ENCODE results near the gene MBD2.
"Not testable (repeated sequence)": the region's sequence is repeated elsewhere in the genome, so short reads cannot be mapped to it uniquely, and the experiment has no call there.

Gene MBD2

DNA sequence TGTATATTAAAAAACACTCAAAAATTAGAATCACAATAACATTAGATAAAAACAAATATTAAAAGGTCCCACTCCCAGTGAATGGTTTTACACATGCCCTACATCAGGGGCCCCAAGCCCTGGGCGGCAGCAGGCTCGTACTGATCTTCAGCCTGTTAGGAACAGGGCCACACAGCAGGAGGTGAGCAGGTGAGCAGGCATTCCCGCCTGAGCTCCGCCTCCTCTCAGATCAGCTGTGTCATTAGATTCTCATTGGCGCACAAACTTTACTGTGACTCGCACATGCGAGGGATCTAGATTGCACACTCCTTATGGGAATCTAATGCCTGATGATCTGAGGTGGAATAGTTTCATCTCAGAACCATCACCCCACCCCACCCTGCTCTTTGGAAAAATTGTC lies 74.2 kb downstream of the MBD2 start:
- no peak for DNase-seq (ENCODE audit: low read depth in 2 of 2)

DNA sequence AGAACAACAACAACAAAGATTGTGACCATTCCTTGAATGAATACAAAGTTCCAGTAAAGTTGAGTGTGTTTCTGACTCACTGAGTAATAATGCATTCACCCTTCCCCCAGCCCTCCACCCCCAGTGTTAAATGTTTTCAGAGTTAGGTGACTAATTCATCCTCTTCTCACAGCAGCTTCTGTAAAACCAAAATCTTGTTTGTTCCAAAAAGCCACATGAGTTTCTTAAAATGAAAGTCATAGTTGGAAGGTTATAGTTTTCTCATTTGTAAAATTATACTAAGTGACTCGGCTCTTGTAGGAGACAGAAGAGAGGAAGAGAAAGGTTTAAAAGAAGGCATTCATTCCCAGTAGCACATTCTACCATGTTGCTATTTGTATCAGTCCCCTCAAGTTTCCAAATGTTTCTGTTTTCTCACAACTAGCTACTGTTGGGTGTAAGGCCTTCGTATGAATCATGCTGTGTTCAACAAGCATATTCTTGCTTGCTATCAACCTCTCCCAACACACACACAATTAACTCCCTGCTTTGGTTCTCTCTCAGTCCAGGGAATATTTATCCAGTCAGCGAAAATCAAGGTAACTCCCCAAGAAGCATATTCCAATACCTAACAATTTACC lies 75.3 kb downstream of the MBD2 start:
- DNase-seq (ENCODE audit: low read depth in 2 of 2), result peak; percentile 42 to 69

DNA sequence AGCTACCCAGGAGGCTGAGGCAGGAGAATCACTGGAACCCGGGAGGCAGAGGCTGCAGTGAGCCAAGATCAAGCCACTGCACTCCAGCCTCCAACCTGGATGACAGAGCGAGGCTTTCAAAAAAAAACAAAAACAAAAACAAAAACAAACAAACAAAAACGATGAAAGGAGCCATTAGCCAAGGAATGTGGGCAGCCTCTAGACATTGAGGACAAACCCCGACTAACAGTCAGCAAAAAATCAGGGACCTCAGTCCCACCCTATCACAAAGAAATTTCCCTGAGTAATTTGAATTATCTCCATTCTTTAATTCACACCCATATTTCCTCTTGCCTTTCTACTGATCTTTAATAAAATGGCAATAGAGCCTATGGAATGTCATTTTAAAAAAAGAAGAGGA lies 75.8 kb downstream of the MBD2 start:
- no peak for DNase-seq (ENCODE audit: low read depth in 2 of 2)

DNA sequence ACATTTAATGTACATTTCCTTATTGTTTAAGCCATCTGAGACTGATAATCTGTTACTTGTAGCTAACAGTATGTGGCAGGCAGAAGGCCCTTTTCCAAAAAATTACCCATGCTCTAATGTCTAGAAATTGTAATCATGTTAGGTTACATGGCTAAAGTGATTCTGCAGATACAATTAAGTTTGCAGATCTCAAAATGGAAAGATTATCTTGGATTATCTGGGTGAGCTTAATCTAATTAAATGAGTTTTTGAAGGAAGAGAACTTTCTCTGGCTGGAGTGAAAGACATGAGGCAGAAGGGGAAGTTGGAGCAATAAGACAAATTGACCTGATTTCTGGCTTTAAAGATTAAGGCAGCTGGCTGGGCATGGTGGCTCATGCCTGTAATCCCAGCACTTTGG lies 76.3 kb downstream of the MBD2 start:
- DNase-seq (ENCODE audit: low read depth in 2 of 2), result no peak

DNA sequence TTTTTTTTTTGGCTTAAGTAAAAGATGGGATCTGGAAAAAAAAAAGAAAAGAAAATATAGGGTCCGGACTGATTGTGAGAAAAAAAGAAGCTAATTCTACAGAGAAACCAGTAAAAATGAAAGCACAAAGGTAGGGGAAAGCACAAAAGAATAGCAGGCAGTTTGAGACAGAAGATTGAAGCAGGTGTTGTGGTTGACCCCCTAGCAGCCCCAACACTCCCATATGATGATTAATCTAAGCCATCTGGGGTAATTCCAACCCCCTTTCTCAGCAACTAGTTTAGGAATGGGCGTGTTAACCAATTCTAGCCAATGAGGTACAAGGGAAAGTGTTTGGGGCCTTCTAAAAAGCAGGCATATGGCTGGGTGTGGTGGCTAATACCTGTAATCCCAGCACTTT lies 77.0 kb downstream of the MBD2 start:
- DNase-seq (ENCODE audit: low read depth in 2 of 2), result no peak

DNA sequence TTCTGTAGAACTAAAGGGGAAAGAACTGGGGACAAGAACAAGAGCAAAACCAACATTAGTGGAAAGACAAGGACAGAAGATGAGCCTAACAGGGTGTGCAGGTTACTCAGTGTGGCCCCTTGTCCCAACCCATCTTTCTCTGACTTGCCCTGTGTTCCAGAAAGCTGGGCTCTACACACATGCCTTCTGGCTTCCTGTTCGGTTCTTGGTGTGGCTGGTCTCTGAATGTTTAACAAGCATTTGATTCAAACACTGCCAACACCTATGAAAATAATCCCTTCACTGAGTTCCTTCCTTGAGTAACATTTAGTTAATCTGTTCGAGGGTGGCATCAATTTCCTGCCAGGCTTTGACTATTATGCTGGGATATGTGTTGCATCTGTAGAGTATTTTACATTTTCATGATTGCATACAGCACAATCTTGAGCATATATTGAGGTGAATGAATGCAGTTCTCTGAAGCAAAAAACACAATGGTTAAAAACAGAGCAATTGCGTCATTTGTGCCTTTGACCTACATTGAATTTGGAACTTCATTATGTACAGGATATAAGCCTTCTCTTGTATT lies 83.3 kb downstream of the MBD2 start:
- no peak for DNase-seq (ENCODE audit: low read depth in 2 of 2)

DNA sequence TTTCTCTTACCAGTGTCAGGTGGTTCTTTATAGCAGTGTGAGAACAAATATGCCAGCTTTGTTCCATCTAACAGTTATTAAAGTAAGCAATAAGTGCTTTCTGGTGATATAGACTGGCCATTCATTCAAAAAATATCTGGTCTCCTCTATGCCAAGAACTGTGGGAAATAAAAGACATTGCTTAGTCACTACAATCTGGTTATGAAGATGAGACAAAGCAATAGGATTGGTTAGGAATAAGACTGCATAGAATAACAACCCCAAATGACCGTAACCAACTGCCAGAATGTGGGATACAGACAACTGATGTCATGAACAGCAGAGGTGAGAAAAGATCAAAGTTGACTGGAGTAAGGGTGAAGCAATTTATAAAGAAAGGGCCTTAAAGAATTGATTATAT lies 83.8 kb downstream of the MBD2 start:
- no peak for DNase-seq (ENCODE audit: low read depth in 2 of 2)

DNA sequence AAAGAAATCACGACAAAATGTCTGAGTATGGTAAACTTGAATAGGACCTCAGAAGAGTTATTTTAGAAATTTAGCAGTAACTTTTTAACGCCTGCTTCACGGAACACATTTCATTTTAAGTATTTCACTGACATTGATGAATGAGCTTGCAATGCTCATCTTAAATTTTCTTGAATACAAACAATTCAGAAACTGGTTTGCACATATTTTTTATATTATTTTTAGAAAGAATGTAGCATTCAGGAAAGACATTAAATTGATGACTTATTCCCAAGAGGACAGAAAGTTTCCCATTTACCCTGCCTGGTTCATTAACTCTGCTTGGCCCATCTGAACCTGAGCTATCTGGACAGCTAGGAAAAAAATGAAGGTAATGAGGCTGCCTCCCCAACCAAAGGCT lies 89.3 kb downstream of the MBD2 start:
- no peak for DNase-seq (ENCODE audit: low read depth in 2 of 2)

DNA sequence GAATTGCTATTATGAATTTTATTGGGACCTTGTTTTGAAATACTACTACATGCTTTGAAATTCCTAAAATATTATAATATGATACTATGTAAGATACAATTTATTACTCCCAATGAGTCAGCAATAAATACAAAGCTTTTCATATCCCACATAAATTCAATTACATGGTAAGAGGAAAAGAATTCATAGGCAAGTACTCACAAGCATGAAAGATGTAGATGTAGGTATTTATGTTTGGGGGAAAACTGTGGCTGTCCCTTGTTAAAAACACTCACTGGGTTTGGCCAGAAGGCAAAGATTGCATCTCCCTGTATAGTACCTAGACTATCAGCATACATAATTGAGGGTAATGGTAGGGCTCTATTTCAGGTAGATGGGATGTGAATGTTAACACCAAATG lies 90.4 kb downstream of the MBD2 start:
- no peak for DNase-seq (ENCODE audit: low read depth in 2 of 2)

DNA sequence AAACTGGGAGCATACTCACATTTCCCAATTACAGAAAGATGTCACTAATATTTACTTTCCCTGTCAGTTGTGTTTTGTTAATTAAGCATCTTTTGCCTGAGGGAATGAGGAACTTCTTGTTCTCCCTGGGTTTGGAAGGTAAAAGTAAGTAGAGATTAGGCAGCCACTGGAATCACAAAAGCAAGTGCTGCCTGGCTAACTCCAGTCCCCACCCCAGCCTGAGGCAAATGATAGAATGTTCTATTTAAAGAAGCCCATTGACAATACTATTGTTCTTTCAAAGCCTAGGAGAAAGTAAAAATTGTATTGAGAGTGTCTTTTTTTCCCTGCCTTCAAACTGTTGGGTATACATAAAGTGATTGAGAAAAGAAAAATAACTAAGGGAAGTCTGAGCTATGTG lies 93.8 kb downstream of the MBD2 start:
- no peak for DNase-seq (ENCODE audit: low read depth in 2 of 2)

DNA sequence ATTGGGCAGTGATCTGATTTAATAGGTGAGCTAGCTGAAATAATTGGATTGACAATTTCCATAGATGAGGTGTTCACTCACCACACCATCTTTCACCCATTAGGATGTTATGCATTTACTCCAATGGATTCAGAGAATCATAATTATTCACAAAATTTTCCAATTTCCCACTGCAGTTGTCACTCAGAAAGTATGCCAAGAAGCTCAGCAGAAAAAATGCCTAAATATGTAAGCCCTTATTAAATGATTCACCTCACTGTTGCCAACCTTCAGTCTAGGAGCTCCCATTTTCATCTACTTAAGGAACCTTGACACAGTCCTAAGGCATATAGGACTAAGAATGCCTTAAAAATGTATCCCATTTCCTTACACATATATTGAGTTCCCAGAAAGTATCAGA lies 94.3 kb downstream of the MBD2 start:
- no peak for DNase-seq (ENCODE audit: low read depth in 2 of 2)

DNA sequence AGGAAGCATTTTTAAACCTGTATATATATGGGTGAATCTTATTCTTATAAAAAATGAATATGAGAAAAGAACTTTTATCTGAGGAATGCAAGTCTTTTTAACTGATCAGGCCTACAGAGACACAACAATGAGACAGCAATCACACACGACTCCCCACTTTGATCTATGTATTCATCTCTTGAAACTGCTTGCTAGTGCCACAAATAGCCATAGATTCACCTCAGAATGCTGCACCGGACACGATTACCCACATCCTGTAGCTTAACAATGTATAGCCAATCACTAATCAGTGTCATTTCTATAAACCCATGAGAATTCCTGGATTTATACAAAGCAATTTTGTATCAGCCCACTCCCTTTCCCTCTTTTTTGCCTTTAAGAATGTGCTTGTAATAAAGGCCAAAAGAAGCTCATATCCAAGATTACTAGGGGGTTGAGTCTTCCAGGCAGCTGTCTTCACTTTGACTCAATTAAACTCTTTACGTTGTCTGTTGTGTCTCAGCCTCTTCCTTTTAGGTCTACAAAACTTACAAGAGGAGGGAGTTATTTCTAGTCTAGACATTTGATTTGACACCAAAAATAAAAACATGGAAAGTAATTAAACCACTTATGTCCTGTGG lies 94.9 kb downstream of the MBD2 start:
- DNase-seq (ENCODE audit: low read depth in 2 of 2), result no peak

DNA sequence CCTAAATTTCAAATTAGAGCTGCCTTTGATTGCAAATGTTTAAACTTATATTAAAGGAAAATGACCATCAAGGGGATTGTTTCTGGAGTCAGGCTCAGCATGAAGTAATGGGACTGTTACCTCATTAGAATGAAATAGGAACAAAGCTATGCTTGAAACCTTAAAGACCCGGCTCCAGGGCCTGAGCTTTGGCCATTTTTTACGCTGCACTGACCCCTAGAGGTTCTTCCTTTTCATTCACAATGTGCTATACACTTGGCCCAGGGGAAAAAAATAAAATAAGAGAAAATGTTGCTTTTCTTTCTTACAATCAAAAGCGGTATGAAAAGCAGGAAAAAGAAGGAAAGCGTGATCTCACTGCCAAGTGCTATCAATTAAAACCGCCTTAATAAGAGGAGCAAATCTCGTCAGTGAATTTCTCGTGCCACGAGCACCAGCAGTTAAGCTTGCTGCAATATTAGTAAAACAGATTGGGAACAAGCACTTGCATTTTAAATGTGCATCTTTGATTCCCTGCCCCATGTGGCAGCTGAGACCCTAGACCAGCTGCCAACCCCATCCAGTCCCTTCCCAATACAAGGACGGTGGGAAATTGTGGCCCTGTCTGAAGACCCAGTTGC lies 96.6 kb downstream of the MBD2 start:
- DNase-seq (ENCODE audit: low read depth in 2 of 2), result no peak

DNA sequence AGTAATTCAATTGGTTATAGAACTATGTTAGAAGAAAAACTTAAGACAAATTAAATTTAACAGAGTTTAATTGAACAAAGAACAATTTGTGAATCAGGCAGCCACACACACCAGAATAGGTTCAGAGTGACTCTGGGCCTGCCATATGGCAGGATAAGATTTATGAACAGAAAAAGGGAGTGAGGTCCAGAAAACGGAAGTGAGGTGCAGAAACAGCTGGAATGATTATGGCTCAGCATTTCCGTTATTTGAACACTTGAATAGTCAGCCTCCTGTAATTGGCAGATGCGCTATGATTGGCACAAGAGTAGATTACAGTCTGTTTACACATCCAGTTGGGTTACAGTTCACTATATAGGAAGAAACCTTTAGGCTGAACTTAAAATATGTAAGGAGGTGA lies 99.0 kb downstream of the MBD2 start:
- no peak for DNase-seq (ENCODE audit: low read depth in 2 of 2)

DNA sequence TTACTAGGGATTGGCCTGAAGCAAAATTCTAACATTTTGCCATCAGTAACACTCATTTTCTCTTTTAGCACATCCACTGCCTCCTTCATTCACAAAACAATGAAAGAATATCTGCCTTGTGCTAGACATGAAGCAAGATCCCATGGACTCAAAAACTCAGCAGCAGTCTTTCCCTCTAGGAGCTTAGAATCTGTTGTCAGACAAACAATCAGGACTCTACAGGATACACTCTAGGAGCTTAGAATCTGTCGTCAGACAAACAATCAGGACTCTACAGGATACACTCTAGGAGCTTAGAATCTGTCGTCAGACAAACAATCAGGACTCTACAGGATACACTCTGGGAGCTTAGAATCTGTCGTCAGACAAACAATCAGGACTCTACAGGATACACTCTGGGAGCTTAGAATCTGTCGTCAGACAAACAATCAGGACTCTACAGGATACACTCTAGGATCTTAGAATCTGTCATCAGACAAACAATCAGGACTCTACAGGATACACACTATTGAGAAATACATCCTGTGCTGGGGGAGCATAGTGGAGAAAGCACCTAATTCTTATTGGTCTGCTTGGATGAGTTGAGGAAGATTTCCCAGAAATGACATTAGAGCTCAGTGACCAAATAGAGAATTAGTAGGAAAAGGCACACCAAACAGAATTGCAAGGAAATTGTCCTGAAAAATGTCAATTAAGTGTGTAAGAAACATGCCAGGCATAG lies 100.6 kb downstream of the MBD2 start:
- DNase-seq (ENCODE audit: low read depth in 2 of 2), result not testable (repeated sequence)

DNA sequence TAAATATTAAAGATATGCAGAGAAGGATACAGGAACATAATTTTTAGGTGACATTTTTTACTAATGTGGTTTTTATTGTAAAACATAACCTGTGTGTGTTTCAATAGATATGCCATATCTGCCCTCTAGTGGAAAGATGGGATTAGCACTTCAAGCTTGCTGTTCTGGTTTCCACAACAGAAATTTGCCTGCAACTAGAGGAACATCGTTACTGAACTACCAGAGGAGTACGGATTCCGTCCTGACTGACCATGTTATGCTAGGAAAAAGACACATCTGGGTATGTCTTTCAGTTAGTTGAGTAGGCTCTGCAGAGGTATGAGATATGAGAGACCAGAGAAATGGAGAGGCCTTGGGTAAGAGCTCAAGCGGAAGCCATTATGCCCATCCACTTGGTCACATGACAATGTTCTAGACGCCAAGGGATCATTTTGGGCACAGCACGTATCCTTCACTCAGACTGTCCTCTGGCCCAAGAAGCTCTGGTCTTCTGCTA lies 104.9 kb downstream of the MBD2 start:
- no peak for DNase-seq (ENCODE audit: low read depth in 2 of 2)

DNA sequence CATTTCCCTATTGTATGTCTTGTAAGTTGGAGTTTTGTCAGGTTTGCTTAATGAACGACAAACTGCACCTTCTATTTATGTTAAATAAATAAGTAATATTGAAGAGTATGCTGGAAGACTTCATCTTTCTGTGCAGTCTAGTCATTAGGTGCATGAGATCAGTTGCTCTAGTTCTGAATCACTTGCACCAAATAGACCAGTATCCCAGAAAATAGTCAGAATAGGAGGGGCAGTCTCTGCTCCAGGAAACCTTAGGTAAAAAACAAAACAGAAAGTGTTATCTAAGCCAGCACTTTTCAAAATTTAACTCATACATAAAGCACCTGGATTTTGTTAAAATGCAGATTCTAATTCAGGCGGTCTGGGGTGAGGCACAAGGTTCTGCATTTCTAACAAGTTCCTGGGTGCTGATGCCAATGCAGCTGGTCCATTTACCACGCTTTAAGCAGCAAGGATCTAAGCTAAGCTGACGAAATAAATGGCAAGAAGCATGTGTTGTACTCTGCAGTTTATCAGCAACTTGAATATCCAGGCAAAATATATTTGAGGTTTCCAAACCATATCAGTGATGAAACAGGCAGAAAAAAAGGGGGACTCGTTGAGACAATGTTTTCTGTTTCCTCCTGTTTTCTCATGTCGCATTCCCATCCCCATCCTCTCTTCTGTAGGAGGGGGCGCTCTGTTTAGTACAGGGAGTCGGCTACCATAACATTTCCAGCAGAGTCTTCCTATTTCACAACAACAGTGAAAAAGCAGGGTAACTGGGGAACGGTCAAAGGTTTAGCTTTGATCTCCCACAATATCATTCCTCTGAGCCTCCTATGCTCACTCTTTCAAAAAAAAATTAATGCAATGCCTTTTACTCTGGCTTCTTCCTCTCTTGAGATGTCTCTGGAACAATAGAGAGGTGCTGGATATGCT lies 106.4 kb downstream of the MBD2 start:
- DNase-seq (ENCODE audit: low read depth in 2 of 2), result no peak

DNA sequence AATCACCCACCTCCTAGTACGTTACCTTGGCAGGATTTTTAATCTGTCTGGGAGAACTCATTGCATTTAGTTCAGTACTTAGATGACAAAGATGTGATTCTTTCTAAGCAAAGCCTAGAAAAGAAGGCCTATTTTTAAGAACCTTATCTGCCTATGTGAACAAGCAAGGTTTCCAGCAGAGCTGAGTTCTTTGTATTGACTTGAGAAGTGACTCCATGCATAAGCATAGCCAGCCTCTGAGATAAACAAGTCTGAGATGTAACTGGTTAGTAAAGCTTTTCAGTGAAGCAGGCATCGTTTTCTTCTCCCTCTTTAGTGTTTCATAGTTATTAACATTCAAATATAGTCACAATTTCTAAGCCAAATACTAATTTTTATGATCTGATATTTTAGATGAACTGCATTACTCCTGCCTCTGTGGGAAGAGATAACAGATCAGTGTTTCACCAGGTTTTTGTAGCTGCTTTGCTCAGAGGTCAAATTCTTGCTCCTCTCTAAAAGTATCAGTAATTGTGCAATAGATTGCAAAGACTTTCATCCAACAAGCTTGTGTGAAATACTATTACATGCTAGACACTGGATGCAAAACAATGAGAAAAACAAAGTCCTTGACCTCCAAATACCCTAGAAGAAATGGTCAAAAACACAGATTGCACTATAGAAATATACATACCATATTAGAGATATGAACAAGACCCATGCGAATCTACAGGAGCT lies 107.8 kb downstream of the MBD2 start:
- DNase-seq (ENCODE audit: low read depth in 2 of 2), result no peak

DNA sequence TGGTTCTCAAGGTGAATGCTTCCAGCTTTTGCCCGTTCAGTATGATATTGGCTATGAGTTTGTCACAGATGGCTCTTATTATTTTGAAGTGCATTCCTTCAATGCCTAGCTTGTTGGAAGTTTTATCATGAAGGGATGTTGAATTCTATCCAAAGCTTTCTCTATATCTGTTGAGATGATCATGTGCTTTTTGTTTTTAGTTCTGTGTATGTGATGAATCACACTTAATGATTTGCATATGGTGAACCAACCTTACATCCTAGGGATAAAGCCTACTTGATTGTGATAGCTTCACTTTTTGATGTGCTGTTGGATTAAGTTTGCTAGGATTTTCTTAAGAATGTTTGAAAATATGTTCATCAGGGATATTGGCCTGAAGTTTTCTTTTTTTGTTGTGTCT lies 112.1 kb downstream of the MBD2 start:
- no peak for DNase-seq (ENCODE audit: low read depth in 2 of 2)

DNA sequence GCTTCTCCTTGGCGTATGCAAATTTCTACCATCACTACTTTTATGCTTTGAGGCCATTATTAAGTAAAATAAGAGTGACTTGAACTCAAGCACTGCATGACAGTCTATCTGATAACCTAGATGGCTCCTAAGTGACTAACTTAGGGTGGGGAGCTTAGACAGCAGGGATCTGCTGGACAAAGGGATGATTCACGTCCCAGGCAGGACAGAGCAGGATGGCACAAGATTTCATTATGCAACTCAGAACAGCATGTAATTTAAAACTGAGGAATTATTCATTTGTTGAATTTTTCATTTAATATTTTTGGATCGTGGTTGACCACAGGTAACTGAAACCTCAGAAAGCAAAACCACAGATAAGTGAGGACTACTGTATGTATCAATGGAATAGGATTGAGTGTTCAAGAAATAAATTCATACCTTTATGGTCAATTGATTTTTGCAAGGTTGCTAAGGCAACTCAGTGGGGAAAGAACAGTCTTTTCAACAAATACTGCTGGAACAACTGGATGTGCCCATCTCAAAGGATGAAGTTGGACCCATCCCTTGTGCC lies 115.3 kb downstream of the MBD2 start:
- no peak for DNase-seq (ENCODE audit: low read depth in 2 of 2)
